GM21381 (cell line): ENCODE data around the gene SLC22A4.

Experiments
- ATAC-seq: cut with Tn5 transposase; IDR thresholded peaks from one replicate; pipeline ENCODE4 v1.9.1; 2021; ENCODE audit warnings: mild to moderate bottlenecking, moderate library complexity; ENCODE audit not compliant: unreplicated experiment

Gene SLC22A4

DNA sequence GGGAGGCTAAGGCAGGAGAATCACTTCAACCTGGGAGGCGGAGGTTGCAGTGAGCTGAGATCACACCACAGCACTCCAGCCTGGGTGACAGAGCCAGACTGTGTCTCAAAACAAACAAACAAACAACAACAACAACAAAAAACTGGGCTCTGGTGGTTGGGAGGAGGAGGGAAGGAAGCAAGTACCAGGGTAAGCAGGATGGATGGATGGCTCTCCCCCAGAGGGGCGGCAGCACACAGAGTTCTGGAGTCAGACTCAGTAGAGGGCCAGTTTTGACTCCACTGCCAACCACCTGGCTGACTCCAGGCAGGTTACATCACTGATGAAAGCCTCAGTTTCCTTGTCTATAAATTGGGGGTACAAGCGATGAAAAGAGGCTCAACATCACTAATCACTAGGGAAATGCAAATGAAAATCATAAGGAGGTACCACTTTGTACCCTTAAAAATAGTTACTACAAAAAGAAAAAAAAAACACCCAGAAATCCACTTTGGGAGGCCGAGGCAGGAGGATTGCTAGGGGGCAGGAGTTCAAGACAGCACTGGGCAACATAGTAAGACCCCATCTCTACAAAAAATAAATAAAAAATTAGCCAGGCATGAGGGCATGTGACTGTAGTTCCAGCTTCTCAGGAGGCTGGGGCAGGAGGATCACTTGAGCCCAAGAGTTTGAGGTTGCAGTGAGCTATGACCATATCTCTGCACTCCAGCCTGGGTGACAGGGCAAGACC lies 3.2 kb downstream of the SLC22A4 start:
- no peak for ATAC-seq

DNA sequence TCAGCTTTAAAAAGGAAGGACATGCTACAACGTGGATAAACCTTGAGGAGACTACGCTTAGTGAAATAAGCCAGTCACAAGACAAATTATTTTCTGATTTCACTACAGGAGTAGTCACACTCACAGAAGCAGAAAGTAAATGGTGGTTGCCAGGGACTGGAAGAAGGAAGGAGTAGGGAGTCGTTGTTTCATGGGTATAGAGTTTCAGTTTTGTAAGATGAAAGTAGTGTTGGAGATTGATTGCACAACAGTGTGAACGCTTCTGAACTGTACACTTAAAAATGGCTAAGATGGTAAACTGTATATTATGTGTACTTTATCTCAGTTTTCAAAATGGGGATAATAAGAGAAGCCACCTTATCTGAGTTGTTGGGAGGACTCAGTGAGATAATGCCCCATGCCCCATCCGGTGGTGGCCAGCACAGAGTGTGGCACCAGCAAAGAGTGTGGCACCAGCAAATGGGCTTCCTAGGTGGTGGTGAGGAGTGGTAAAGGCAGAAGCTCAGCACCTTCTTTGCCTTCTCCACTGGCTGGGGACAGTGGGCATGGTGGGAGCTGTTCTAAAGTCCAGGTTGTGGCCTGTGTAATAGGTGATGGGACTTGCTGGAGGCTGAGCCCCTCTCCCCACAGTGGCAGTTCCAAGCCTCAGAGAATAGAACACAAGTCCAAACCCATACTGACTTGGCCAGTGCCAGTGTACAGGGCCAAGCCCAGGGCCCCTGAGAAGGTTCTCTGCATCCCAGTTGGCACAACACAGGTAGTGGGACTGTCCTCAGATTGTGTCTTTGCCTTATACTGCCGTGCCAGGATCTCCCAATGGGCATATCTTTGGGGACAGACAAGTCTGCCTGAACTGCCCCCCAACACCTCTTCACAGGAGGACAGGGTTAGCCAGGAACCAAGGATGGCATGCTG lies 4.4 kb downstream of the SLC22A4 start:
- no peak for ATAC-seq

GRCh38 chr5:132299917-132300316 lies 5.7 kb downstream of the SLC22A4 start:
- no peak for ATAC-seq

DNA sequence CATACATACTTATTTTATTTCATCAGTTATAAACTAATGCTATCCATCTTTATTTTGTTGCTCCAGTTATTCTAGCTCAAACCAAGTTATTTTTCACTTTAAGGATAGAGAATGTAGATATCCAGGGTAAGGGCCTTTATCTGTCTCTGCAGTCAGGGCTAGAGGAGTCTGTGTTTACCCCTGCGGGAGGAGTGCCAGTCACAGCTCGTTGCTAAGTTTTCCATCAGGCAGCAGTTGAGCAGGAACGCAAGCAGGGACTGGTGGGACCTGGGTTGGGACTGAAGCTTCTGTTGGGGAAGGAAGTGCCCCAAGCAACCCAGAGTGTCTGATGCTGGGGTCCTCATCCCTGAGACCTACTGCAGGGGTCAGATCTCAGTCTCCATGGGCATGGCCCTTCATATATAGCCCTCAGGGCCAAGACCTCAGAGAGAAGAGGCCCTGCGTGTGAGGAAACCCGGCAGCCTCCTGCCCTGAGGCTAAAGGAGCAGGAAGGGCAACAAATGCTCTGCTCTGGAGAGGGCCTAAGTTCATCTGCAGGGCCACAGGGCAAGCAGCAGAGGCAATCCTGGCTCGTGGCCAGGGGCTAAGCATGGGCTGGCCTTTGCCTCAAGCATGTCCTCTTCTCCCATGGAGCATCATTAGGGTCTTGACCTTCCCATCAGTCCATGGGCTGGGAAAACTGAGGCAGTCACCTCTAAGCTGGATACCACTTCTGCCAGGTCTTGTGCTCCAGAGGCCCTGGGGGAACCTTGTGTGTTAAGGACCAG lies 6.6 kb downstream of the SLC22A4 start:
- no peak for ATAC-seq

DNA sequence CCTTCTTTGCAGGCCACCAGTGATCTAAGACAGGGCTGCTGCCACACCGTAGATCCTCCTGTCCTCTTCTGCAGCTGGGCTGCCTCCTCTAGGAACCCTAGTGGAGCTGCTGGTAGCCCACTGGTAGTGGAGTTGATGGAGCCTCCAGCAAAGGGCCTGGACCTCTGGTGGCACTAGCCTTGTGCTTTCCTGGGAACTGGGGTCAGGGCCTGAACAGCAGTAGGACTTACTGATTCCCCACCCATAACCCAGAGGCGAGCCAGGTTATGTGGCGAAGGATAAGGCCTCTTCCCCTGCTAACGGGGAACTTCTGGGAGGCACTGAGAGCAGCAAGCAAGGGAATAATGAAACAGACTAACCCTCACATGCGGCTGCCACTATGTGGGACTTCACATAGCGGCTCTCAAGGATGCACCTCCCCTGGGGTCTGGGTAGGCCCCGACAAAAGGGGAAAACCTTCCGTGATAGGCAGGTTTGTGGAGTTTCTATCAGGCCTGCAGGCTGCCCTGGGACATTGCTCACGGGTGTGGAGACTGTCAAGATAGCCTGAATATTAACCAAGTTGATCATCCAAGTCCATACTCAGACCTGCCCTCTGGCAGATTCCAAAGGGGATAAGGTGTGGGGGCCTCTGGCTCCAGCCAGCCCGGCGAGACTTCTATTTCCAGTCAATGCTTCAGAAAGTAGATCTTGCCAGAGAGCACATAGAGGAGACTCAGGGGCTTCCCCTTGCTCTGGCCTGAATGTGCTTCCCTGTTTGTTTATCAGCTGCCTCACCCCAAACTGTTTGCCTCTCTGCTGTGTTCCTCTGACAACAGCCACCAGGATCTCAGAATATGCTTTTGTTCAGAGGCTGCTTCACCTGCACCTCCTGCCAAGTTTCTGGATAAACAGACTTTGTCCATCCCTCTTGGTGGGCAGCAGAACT lies 7.4 kb downstream of the SLC22A4 start:
- no peak for ATAC-seq

GRCh38 chr5:132302413-132302812 lies 8.2 kb downstream of the SLC22A4 start:
- no peak for ATAC-seq

- no peak for ATAC-seq
These were observed 9.4 kb downstream of the SLC22A4 start for GRCh38 chr5:132303589-132303988.

DNA sequence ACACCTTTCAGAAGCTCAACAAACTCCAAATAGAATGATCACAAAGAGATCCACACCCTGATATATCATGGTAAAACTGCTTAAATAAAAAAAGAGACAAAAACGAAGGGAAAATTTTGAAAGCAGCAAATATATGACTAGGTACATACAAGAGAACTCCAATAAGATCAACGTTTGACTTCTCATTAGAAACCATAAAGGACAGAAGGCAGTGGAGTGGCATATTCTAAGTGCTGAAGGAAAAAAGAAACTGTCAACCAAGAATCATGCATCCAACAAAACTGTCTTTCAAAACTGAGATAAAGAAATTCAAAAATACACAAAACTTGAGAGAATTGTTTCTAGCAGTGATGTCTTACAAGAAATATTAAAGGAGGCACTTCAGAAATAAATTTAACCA lies 11.2 kb downstream of the SLC22A4 start:
- ATAC-seq = no peak

DNA sequence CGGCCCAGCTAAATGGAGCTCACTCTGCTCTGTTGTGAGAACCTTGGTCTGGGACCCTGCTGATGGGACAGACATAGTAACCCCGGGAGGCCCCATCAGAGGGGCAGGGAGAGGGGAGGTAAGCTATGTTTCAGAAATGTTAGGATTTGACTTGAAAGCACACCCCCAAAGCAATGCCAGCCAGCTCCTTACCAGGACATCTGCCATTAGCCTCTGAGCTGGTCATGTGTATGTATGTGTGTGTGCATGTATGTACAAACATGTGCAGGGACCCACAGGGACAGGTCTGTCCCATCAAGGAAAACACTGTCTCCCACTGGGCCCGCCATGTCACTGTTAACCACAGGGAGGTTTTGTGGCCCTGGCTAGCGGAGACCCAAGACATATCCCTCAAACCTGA lies 14.5 kb downstream of the SLC22A4 start:
- no peak for ATAC-seq

- no peak for ATAC-seq
These were observed 15.5 kb downstream of the SLC22A4 start for GRCh38 chr5:132309679-132310078.

GRCh38 chr5:132310141-132310834 lies 16.1 kb downstream of the SLC22A4 start:
- ATAC-seq = no peak

DNA sequence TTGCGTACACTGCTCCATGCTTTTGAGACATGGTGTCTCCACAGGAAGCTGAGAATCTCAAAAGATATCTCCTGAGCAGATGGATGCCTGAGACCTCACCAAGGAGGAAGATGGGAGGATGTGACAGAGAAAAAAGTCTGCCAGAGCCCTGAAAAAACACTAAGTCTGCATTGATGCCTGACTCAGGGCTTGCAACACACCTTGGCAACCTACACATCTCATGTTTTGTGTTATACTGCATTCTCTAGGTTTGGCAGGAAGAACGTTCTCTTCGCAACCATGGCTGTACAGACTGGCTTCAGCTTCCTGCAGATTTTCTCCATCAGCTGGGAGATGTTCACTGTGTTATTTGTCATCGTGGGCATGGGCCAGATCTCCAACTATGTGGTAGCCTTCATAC lies 19.2 kb downstream of the SLC22A4 start:
- ATAC-seq = no peak

DNA sequence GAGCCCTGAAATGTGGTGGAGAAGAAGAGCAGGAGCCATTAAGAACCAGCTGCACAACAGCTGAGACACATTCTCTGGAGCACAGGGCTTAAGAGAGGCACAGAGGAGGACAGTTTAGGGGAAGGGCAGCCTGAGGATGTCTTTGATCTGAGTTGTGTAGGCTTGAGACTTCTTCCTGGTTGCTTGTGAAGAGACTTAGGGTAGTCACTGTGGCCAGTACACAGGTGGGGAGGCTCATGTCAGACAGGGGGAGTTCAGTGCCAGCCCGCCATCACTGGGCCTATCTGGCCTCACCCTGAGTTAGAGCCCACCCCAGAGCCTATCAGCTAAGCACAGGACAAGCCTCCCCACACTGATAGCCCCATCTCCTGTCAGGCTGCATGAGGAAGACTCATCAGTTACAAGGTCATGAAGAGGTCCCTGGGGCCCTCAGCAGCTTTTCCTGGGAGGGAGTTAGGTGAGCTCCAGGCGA lies 19.8 kb downstream of the SLC22A4 start:
- ATAC-seq = no peak

DNA sequence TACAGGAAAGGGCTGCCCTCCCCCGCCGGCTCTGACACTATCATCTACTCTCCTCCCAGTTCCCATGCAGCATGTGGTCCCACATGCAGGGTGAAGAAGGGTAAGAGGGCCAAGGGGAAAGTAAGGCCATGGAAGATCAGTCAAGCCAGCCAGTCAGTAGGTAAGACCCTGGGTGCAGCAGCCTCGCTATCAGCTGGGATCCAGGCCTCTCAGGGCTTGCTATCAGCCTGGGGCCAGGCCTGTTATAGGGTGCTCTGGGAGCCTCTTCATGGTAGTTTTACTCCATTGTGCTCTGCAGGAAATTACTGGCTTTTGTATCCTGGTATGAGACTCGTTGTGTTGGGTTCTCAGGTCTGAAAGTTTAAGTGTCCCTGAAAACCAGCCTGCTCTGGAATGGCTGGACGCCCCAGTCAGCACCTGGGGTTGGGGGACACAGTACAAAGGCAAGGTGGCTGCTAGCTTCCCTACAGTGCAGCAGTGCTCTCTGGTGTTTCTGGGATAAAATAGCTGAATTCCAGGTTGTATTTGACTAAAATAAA lies 21.4 kb downstream of the SLC22A4 start:
- ATAC-seq = no peak

DNA sequence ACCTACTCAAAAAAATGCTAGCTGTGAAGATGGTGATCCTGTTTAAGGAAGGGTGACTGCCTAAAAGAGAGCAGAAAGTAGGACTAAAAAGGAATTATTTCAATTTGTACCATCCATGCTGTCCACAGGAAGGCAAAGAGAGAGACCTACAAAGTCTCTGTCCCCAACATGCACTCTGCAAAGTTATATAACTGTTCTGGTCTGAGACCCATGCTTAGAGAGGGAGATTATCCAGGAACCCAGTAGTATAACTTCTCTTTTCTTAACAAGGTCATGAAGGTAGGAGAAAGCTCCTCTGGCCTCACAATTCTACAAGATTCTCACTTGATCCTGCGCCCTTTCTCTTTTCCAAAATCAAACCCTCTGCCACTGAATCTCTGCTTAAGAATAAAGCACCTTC lies 25.8 kb downstream of the SLC22A4 start:
- no peak for ATAC-seq

DNA sequence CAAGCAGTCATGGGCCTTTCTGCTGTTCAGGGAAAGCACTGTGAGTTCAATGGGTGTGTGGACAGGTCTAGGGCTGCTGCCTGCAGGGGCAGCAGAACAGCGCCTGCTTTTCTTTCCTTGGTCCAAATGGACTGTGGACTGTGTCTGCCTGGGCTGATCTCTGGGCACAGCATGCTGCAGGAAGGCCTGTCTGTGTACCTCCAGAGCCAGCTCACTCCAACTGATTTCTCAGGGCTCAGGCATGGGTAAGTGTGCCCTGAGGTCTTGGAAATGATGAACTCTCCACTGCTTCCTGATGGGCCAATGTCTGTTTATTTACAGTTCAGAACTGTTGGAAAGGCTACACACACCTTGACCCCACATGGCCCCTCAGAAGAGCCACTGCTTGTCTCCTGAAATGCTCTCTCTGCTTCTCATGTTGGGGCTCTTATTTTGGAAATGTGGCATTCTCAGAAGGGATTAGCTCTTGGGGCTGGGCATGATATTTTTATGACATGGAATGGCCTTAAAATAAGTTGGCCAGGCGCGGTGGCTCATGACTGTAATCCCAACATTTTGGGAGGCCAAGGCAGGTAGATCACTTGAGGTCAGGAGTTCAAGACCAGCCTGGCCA lies 27.0 kb downstream of the SLC22A4 start:
- ATAC-seq = no peak

- no peak for ATAC-seq
These were observed 28.1 kb downstream of the SLC22A4 start for GRCh38 chr5:132322266-132322665.

DNA sequence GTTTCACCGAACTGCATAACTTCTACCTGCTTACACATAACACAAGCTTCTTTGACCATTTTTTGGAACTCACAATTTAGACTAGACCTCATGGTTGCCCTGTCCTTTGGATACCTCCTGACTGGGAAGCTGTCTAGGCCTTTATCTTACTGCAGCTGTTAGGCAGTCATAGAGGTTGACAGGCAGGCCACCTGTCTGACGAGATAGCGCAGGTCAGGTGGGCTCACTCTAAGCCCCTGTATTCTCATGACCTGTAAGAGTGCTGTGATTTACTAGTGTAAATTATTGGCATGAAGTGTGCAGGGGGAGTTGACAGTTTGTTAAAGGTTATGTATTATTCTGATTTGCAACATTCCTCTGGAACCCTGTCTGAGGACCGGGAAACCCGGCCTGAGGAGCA lies 29.0 kb downstream of the SLC22A4 start:
- no peak for ATAC-seq

DNA sequence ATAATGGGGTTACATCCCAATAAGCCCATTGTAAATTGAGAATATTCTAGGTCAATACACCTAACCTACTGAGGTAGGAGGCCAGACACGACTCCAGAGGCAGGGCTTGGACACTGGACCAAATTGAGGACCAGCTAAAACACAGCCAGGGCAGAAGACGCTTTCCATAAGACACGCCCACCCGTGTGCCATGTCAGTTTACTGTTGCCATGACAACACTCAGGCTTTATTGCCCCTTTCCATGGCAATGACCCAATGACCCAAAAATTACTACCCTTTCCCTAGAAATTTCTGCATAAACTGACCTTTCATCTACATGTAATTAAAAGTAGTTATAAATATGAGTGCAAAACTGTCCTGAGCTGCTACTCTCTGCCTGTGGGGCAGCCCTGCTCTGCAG lies 31.5 kb downstream of the SLC22A4 start:
- no peak for ATAC-seq
